Left lobe of liver (tissue), 2 donors: ENCODE data around the gene RELA. TPM values are rescaled to one million over a fixed set of nuclear protein-coding genes. Genes with fewer than 3 reads are reported as not detected.

Experiments
- ATAC-seq: fragments of 200-7000 bp; cut with Tn5 transposase; one replicate; pipeline ENCODE4 v1.9.1; 2020; ENCODE audit warnings: mild to moderate bottlenecking, moderate library complexity
- DNase-seq: peaks from one replicate; pipeline ENCODE4 v3.0.0-alpha.2; 2020; ENCODE audit warnings: low spot score
- total RNA-seq: library from RNA; stranded (reverse); gene quantifications from one replicate; pipeline ENCODE4 v1.2.1, GENCODE V29; 2021
- donor health status: DM: no; HTN: no; CAD: no; lungs with moderate emphysema.
- donor health status: DM: no; HTN: yes; CAD: no.

The RELA gene
- total RNA-seq, 1 donor from 2014 or later = 34.3 TPM

DNA sequence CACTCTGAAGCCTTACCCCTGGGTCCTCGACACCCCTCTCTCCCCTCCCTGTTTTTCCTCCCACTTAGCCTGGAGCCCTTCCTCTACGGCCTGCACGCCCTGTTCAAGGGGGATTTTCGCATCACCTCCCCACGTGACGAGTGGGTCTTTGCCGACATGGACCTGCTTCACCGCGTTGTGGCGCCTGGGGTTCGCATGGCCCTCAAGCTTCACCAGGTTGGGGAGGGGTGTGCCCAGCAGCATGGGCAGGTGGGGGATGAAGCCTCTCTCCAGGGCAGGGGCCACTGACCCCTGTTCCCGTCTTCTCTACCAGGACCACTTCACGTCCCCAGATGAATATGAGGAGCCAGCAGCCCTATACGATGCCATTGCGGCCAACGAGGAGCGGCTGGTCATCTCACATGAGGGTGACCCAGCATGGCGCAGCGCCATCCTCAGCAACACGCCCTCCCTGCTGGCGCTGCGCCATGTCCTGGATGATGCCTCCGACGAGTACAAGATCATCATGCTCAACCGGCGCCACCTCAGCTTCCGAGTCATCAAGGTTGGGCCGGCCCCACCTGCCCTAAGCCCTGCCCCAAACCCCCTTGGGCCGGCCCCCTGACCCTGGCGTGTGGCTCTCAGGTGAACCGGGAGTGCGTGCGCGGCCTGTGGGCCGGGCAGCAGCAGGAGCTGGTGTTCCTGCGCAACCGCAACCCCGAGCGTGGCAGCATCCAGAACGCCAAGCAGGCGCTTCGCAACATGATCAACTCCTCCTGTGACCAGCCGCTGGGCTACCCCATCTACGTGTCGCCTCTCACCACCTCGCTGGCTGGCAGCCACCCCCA, 27.6 kb downstream of the RELA start:
- ATAC-seq = no peak
- no peak for DNase-seq

DNA sequence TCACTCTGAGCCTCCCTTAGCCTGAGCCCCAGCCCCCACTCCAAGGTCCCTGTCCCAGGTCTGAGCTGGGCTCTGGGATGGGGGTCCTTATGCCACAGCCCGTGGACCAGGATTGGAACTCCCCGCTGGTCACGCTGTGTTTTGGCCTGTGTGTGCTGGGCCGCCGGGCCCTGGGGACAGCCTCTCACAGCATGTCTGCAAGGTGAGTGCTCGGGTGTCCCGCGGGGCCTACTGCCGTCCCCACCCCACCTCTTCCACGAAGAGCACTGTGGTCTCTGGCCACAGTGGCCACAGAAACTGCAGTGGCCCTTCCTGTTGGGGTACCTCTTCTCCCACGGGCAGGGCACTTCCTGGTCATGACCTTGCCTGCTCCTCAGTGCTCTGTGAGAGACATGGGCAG, 28.3 kb downstream of the RELA start:
- no peak for ATAC-seq
- DNase-seq = no peak

- no peak for ATAC-seq
- no peak for DNase-seq
Measured at GRCh38 chr11:65634109-65634436, 28.6 kb downstream of the RELA start.

GRCh38 chr11:65633390-65634108, 29.2 kb downstream of the RELA start:
- no peak for DNase-seq
- peak; percentile 37 for ATAC-seq

- ATAC-seq (no peak), DNase-seq (no peak)
Measured at GRCh38 chr11:65630215-65630614, 32.5 kb downstream of the RELA start.

GRCh38 chr11:65629579-65629978, 33.1 kb downstream of the RELA start:
- DNase-seq = no peak
- no peak for ATAC-seq

GRCh38 chr11:65627202-65627601, 35.5 kb downstream of the RELA start:
- DNase-seq = no peak
- no peak for ATAC-seq

- peak; percentile 86 for ATAC-seq
Measured at GRCh38 chr11:65625628-65626342, 36.9 kb downstream of the RELA start.

DNA sequence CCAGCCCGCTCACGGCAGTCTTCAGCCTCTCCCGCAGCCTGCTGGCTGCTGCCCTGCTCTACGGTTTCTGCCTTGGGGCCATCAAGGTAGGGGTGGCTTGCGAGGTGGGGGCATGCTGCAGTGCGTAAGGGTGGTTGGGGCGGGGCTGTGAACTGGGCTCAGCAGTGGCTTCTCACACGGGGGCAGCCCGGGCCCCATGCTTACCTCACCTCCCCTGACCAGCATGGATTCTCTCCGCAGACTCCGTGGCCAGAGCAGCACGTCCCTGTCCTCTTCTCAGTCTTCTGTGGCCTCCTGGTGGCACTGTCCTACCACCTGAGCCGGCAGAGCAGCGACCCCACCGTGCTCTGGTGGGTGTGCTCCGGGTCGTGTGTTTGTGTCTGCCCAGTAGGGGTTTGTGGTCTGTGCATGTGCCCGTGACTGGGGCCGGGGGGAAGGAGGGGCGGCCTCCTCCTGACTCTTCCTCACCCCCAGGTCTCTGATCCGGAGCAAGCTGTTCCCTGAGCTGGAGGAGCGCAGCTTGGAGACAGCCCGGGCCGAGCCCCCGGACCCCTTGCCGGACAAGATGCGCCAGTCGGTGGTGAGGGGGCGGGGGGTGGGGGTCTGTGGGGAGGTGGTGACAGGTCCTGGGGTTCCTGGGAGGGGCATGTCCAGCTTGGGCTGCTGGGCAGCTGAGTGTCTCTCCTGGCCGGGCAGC, 37.6 kb downstream of the RELA start:
- no peak for DNase-seq

More at GRCh38 chr11:65625628-65626342, 36.9 kb downstream of the RELA start:
- DNase-seq = no peak

GRCh38 chr11:65623852-65624616, 38.7 kb downstream of the RELA start:
- ATAC-seq = no peak
- DNase-seq = no peak

More for the DNA sequence above, 37.6 kb downstream of the RELA start:
- no peak for ATAC-seq

DNA sequence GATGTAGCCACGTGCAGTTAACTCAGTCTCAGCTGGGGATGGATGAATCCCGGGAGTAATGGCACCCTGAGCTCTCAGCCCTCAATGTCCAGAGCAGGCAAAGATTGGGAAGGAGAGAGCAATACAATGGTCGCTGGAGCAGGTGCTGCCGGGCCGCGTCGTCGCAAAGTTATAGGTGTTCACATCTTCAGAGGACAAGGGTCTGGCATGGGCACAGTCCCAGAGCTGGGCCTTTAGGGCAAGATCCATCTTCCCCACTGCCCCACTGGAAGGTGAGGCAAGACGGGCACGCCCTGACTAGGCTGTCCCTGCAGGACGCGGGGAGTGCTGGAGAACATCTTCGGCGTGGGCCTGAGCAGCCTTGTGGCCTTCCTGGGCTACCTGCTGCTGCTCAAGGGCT, 39.5 kb downstream of the RELA start:
- ATAC-seq (no peak), DNase-seq (no peak)

DNA sequence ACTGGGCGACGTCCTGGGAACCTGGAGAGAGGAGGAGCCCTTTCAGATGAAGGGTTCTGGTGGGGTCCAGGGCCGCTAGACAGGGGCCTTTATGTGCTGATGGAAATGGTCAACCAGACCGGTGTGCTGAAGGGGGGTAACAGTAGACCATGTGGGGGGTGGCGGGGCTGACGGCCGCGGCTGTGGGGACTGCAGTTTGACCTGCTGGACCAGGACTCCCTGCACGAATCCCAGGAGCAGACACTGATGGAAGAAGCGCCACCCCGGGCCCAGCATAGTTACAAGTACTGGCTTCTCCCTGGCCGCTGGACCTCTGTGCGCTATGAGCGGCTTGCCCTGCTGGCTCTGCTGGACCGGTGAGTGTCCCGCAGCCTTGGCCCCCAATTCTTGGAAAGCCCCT, 40.7 kb downstream of the RELA start:
- ATAC-seq (no peak), DNase-seq (no peak)

- no peak for DNase-seq
- no peak for ATAC-seq
Measured at GRCh38 chr11:65621460-65621859, 41.3 kb downstream of the RELA start.

GRCh38 chr11:65620666-65621065, 42.0 kb downstream of the RELA start:
- no peak for ATAC-seq
- DNase-seq = no peak

GRCh38 chr11:65619281-65619928, 43.3 kb downstream of the RELA start:
- DNase-seq (no peak), ATAC-seq (no peak)

GRCh38 chr11:65618763-65619162, 44.0 kb downstream of the RELA start:
- no peak for ATAC-seq
- no peak for DNase-seq

DNA sequence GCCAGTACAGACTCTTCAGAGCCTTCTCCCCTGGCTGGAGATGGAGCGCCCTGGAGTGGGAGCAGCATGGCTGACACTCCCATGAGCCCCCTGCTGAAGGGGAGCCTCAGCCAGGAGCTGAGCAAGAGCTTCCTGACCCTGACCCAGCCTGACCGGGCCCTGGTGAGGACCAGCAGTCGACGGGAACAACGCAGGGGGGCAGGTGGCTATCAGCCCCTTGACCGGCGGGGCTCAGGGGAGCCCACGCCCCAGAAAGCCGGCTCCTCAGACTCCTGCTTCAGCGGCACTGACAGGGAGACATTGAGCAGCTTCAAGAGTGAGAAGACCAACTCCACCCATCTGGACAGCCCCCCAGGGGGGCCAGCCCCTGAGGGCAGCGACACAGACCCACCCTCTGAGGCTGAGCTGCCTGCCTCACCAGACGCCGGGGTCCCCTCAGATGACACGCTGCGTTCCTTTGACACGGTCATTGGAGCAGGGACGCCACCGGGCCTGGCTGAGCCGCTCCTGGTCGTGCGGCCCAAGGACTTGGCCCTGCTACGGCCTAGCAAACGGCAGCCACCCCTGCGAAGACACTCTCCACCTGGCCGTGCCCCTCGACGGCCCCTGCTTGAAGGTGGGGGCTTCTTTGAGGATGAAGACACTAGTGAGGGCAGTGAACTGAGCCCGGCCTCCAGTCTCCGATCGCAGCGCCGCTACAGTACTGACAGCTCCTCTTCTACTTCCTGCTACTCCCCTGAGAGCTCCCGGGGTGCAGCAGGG, 44.5 kb downstream of the RELA start:
- no peak for ATAC-seq
- DNase-seq = no peak

DNA sequence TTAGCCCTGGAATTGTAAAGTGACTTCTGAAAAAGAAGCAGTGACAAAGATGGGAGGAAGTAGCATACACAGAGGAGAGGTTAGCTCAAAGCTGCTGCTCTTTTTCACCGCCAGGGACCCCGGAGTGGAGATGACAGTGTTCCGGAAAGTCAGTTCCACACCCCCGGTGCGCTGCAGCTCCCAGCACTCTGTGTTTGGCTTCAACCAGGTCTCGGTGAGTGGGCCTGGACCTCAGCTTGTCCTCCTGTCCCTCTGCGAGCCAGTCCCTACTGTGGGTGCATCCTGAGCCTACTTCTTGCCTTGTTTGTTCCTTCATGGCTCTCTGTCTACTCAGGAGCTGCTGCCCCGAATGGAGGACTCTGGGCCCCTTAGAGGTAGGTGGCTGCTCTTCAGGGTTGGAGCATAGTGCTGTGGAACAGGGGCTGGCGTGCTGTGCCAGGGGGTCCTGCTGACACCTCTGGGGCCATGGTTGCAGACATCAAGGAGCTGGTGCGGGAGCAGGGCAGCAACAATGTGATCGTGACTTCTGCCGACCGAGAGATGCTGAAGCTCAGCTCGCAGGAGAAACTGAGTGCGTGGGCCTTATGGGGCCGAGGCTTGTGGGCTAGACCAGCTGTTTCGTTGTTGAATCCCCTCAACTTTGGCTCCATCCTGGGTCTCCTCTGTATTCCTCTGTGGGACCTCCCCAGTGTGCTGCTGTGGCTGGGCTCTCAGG, 45.4 kb downstream of the RELA start:
- ATAC-seq (no peak), DNase-seq (no peak)
